ENCODE measurements around the gene GULP1.

GRCh38 chr2:188414411-188414810 is 122.7 kb downstream of the GULP1 start:
- TF ChIP-seq ZFP30 (CRISPR knock-in tag; IDR thresholded peaks at IDR 0.05) (no peak), ZNF8 (CRISPR knock-in tag; IDR thresholded peaks at IDR 0.05) (no peak), SNAI2 (CRISPR knock-in tag; IDR thresholded peaks at IDR 0.05) (no peak), OSR1 (CRISPR knock-in tag; IDR thresholded peaks at IDR 0.05) (no peak), PATZ1 (CRISPR knock-in tag; IDR thresholded peaks at IDR 0.05; ENCODE audit: borderline replicate concordance) (no peak), RARB (CRISPR knock-in tag; IDR thresholded peaks at IDR 0.05) (no peak), TCF4 (CRISPR knock-in tag; IDR thresholded peaks at IDR 0.05; ENCODE audit: borderline replicate concordance) (no peak)
- TF ChIP-seq, protein P1, sequence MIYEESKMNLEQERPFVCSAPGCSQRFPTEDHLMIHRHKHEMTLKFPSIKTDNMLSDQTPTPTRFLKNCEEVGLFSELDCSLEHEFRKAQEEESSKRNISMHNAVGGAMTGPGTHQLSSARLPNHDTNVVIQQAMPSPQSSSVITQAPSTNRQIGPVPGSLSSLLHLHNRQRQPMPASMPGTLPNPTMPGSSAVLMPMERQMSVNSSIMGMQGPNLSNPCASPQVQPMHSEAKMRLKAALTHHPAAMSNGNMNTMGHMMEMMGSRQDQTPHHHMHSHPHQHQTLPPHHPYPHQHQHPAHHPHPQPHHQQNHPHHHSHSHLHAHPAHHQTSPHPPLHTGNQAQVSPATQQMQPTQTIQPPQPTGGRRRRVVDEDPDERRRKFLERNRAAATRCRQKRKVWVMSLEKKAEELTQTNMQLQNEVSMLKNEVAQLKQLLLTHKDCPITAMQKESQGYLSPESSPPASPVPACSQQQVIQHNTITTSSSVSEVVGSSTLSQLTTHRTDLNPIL (CRISPR knock-in tag; IDR thresholded peaks at IDR 0.05; ENCODE audit: low read depth): no peak
